ENCODE data around the gene CENPP.

- TF ChIP-seq EZH2 (IDR thresholded peaks at IDR 0.05; ENCODE audit: borderline replicate concordance, low read depth, low read length, poor library complexity, severe bottlenecking) = no peak
- TF ChIP-seq CTCF (conservative IDR thresholded peaks at IDR 0.05; ENCODE audit: low read depth, low read length) = no peak
Observed at GRCh38 chr9:92657296-92658094, 331.7 kb downstream of the CENPP start.

Measured in A673 (cell line).